Naive thymus-derived CD4-positive, alpha-beta T cell (primary cell): ENCODE measurements around the gene HSPB6. TPM values are rescaled to one million over a fixed set of nuclear protein-coding genes. Genes with fewer than 3 reads are reported as not detected.
A peak's percentile ranks its signal among the peaks of the same experiment; 100 is the strongest.

Source experiments
- ATAC-seq: fragments of 150-1000 bp; cut with Tn5 transposase; 2 replicates; pipeline ENCODE4 v1.10.0; 2021; ENCODE audit warnings: mild to moderate bottlenecking, moderate library complexity
- CTCF ChIA-PET: fragments of 350-600 bp; sonication (Branson Sonifier 250); formaldehyde crosslinking; loops from one replicate; lab custom pipeline; 2021; ENCODE audit warnings: antibody characterized with exemption; lab: Charles Lee
- POLR2A ChIA-PET: fragments of 350-600 bp; sonication (Branson Sonifier 250); formaldehyde crosslinking; loops from one replicate; lab custom pipeline; 2021; ENCODE audit warnings: antibody characterized with exemption, inconsistent platforms; lab: Charles Lee
- DNase-seq, 9 donors: peaks; one replicate each; pipeline versions ENCODE4 v3.0.0 to v3.0.0-alpha.2; 2020 to 2022; ENCODE audit warnings: mixed read lengths in 1 of 9
- H3K27ac ChIP-seq: one replicate; pipeline ENCODE4 v1.7.0; 2013; ENCODE audit warnings: mild to moderate bottlenecking, low read depth, low read length, moderate library complexity
- H3K27me3 ChIP-seq, 2 donors: one replicate each; pipeline ENCODE4 v1.7.0; 2013; ENCODE audit warnings: low read length in 2 of 2, mild to moderate bottlenecking in 2 of 2, moderate library complexity in 2 of 2; ENCODE audit not compliant: control insufficient read depth in 2 of 2, insufficient read depth in 2 of 2
- H3K36me3 ChIP-seq, 3 experiments: 1 replicate in 2 of 3; 2 replicates in 1 of 3; pipeline ENCODE4 v1.7.0; 2013; ENCODE audit warnings: low read length in 3 of 3, mild to moderate bottlenecking in 3 of 3, moderate library complexity in 1 of 3; ENCODE audit not compliant: insufficient read depth in 3 of 3, control insufficient read depth in 2 of 3
- H3K4me1 ChIP-seq, 2 donors: one replicate each; pipeline ENCODE4 v1.7.0; 2013; ENCODE audit warnings: low read length in 2 of 2, mild to moderate bottlenecking in 2 of 2, moderate library complexity in 1 of 2; ENCODE audit not compliant: control insufficient read depth in 2 of 2, insufficient read depth in 2 of 2
- H3K4me3 ChIP-seq: 2 replicates; pipeline ENCODE4 v1.7.0; 2013; ENCODE audit warnings: mild to moderate bottlenecking, low read length
- H3K9me3 ChIP-seq, 3 experiments: 1 replicate in 2 of 3; 2 replicates in 1 of 3; pipeline ENCODE4 v1.7.0; 2013; ENCODE audit warnings: low read length in 3 of 3; ENCODE audit not compliant: control insufficient read depth in 2 of 3
- H3K27ac Mint-ChIP-seq, 9 donors: one replicate each; pipeline ENCODE4 v1.8.0; 2020 to 2022; ENCODE audit warnings: mixed read lengths in 9 of 9, mild to moderate bottlenecking in 8 of 9, moderate library complexity in 5 of 9, inconsistent platforms in 2 of 9
- H3K27me3 Mint-ChIP-seq, 5 donors: one replicate each; pipeline ENCODE4 v1.8.0; 2021 to 2022; ENCODE audit warnings: mixed read lengths in 5 of 5, mild to moderate bottlenecking in 1 of 5
- H3K36me3 Mint-ChIP-seq, 5 donors: one replicate each; pipeline ENCODE4 v1.8.0; 2020 to 2022; ENCODE audit warnings: mixed read lengths in 5 of 5, mild to moderate bottlenecking in 3 of 5, inconsistent platforms in 1 of 5
- H3K4me1 Mint-ChIP-seq, 7 donors: one replicate each; pipeline ENCODE4 v1.8.0; 2020 to 2022; ENCODE audit warnings: mixed read lengths in 7 of 7, mild to moderate bottlenecking in 3 of 7, inconsistent platforms in 1 of 7
- H3K4me3 Mint-ChIP-seq, 10 donors: one replicate each; pipeline ENCODE4 v1.8.0; 2020 to 2022; ENCODE audit warnings: mild to moderate bottlenecking in 10 of 10, mixed read lengths in 10 of 10, moderate library complexity in 6 of 10, inconsistent platforms in 2 of 10
- H3K9me3 Mint-ChIP-seq, 11 donors: one replicate each; pipeline ENCODE4 v1.8.0; 2020 to 2022; ENCODE audit warnings: mixed read lengths in 11 of 11, mild to moderate bottlenecking in 4 of 11, inconsistent platforms in 1 of 11, moderate library complexity in 1 of 11
- intact Hi-C, 2 donors: fragments of 100-400 bp; cut with micrococcal nuclease; formaldehyde crosslinking; loops; one replicate each; pipeline ENCODE4 v1.15.1; 2023
- polyA plus RNA-seq, 2 donors: library from polyadenylated mRNA; unstranded; fragments of 300-500 nt; fragmentation: Illumina TruSeq; gene quantifications; one replicate each; pipeline ENCODE4 v1.2.3, GENCODE V29; 2021
- total RNA-seq, 6 experiments: library from RNA in 5 of 6; stranded (reverse) in 5 of 6; gene quantifications; 1 replicate in 5 of 6; 2 replicates in 1 of 6; pipeline ENCODE4 v1.2.3 and lab custom pipeline; 2021 to 2026

Gene HSPB6
- total and polyA plus RNA-seq, 7 experiments from 2014 or later, result 0.22 TPM; not detected in 6

GRCh38 chr19:35716801-35717664 is 39.8 kb downstream of the HSPB6 start:
- Histone ChIP-seq H3K36me3 (peaks cover 0 to 22% (median 0%) of the 10 kb centered on the region in 3 experiments), H3K9me3 (no peaks in the 10 kb centered on the region), H3K4me1 (peaks cover 37 to 54% of the 10 kb centered on the region in 2 donors), H3K4me3 (peak overlapping the region; percentile 84), H3K27me3 (no peaks in the 10 kb centered on the region), H3K27ac (peak overlapping the region; percentile 80)
- Mint-ChIP-seq H3K4me1 (peaks cover 40 to 63% (median 57%) of the 10 kb centered on the region in 7 donors), H3K4me3 (peak overlapping the region; percentile 88 to 99 (median 96)), H3K36me3 (peaks cover 0 to 13% (median 3%) of the 10 kb centered on the region in 5 donors), H3K27ac (peak overlapping the region; percentile 22 to 98 (median 92)), H3K9me3 (no peaks in the 10 kb centered on the region), H3K27me3 (no peaks in the 10 kb centered on the region)
- intact Hi-C loops, result loop anchor here (1.0 to 5.0 kb wide), 23 partner anchors 15 to 398 kb away; partner anchors contain the start of genes COX6B1 (in 2 of the 2), PROSER3 (in 2 of the 2), PSENEN (in 2 of the 2) and THAP8 (in 2 of the 2)
- ChIA-PET CTCF (no interaction called here), POLR2A (interaction anchor here (0.5 to 2.1 kb wide), 8 partner anchors 14 to 401 kb away, joined by 3 to 20 read pairs (median 4); partner anchors contain the start of genes IGFLR1, PSENEN and U2AF1L4)
- ATAC-seq (peak; percentile 92), DNase-seq (peak; percentile 64 to 99 (median 98))

GRCh38 chr19:35715981-35716800 is 40.6 kb downstream of the HSPB6 start:
- no peaks in the 10 kb centered on the region for H3K27me3 Mint-ChIP-seq
- ChIA-PET CTCF (interaction anchor here (0.6 to 3.2 kb wide), 3 partner anchors 14 to 446 kb away, joined by 3 to 11 read pairs (median 5); no protein-coding TSS in a partner anchor), POLR2A (interaction anchor here (1.0 to 1.1 kb wide), 4 partner anchors 9 to 26 kb away, joined by 3 to 6 read pairs (median 4); partner anchors contain the start of gene IGFLR1)
- H3K4me1 Mint-ChIP-seq, result peaks cover 40 to 66% (median 60%) of the 10 kb centered on the region in 7 donors
- H3K36me3 ChIP-seq, result peaks cover 0 to 14% (median 0%) of the 10 kb centered on the region in 3 experiments
- no peak for ATAC-seq
- H3K9me3 Mint-ChIP-seq, result no peaks in the 10 kb centered on the region
- peak in 2 of 9 donors; percentile 19 to 29 for DNase-seq
- no peaks in the 10 kb centered on the region for H3K27me3 ChIP-seq
- no peaks in the 10 kb centered on the region for H3K9me3 ChIP-seq
- peaks cover 0 to 15% (median 3%) of the 10 kb centered on the region in 5 donors for H3K36me3 Mint-ChIP-seq
- intact Hi-C loops, result loop anchor here (2.0 to 5.0 kb wide), 4 partner anchors 89 to 363 kb away; partner anchors contain the start of genes ALKBH6 (in 1 of the 2) and RBM42 (in 1 of the 2)
- peak overlapping the region; percentile 22 to 98 (median 92) for H3K27ac Mint-ChIP-seq
- peak overlapping the region; percentile 84 for H3K4me3 ChIP-seq
- peak overlapping the region; percentile 80 for H3K27ac ChIP-seq
- peak overlapping the region; percentile 88 to 99 (median 96) for H3K4me3 Mint-ChIP-seq
- H3K4me1 ChIP-seq, result peaks cover 37 to 58% of the 10 kb centered on the region in 2 donors

DNA sequence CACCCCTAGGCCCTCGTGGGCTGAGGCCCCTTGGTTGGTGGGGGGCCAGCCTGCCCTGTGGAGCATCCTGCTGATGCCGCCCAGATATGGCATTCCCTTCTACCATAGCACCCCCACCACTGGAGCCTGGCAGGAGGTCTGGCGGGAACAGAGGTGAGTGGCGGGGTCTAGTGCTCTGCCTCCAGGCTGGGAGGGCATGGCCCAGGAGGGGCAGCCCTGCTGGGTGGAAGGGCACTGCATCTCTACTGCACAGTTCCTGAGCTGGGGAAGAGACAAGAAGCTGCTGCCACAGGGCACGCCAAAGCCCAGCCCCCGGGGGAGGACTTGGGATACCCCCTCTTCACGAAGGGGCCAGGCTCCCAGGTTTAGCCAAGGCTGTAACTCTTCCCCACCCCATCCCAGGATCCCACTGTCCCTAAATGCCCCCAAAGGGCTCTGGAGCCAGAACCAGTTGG is 41.4 kb downstream of the HSPB6 start:
- H3K27ac ChIP-seq, result no peak overlapping the region
- Mint-ChIP-seq H3K36me3 (peaks cover 0 to 15% (median 3%) of the 10 kb centered on the region in 5 donors), H3K27me3 (no peaks in the 10 kb centered on the region), H3K27ac (peak overlapping the region in 3 of 9 donors; percentile 92 to 98 (median 97)), H3K4me3 (peak overlapping the region in 8 of 10 donors; percentile 5 to 99 (median 94)), H3K9me3 (no peaks in the 10 kb centered on the region), H3K4me1 (peaks cover 40 to 69% (median 64%) of the 10 kb centered on the region in 7 donors)
- intact Hi-C loops, result loop anchor here (5.0 kb wide), 2 partner anchors 88 to 297 kb away; partner anchors contain the start of genes ALKBH6 (in 1 of the 2) and RBM42 (in 1 of the 2)
- peaks cover 0 to 9% (median 0%) of the 10 kb centered on the region in 3 experiments for H3K36me3 ChIP-seq
- H3K4me3 ChIP-seq, result no peak overlapping the region
- H3K4me1 ChIP-seq, result peaks cover 37 to 66% of the 10 kb centered on the region in 2 donors
- CTCF ChIA-PET, result interaction anchor here (0.9 to 3.2 kb wide), 5 partner anchors 13 to 216 kb away, joined by 3 to 11 read pairs (median 3); no protein-coding TSS in a partner anchor
- ATAC-seq (no peak), DNase-seq (no peak)
- no peaks in the 10 kb centered on the region for H3K27me3 ChIP-seq
- H3K9me3 ChIP-seq, result no peaks in the 10 kb centered on the region
- POLR2A ChIA-PET, result interaction anchor here (1.0 to 1.4 kb wide), 5 partner anchors 9 to 216 kb away, joined by 3 to 6 read pairs (median 3); partner anchors contain the start of gene IGFLR1

- ATAC-seq (no peak), DNase-seq (no peak)
- POLR2A ChIA-PET, result interaction anchor here (1.4 to 3.9 kb wide), 2 partner anchors 13 to 217 kb away, joined by 3 to 20 read pairs; no protein-coding TSS in a partner anchor
- Mint-ChIP-seq H3K9me3 (no peaks in the 10 kb centered on the region), H3K4me3 (peak overlapping the region; percentile 16 to 97 (median 56)), H3K27ac (peak overlapping the region in 6 of 9 donors; percentile 57 to 97 (median 78)), H3K27me3 (no peaks in the 10 kb centered on the region), H3K4me1 (peaks cover 40 to 70% (median 61%) of the 10 kb centered on the region in 7 donors), H3K36me3 (peaks cover 0 to 13% (median 0%) of the 10 kb centered on the region in 5 donors)
- Histone ChIP-seq H3K27me3 (no peaks in the 10 kb centered on the region), H3K4me3 (no peak overlapping the region), H3K27ac (no peak overlapping the region), H3K4me1 (peaks cover 37 to 67% of the 10 kb centered on the region in 2 donors), H3K36me3 (peaks cover 0 to 3% (median 0%) of the 10 kb centered on the region in 3 experiments), H3K9me3 (no peaks in the 10 kb centered on the region)
- intact Hi-C loops, result loop anchor here (5.0 kb wide), 2 partner anchors 87 to 298 kb away; partner anchors contain the start of genes ALKBH6 (in 1 of the 2) and RBM42 (in 1 of the 2)
- CTCF ChIA-PET, result interaction anchor here (0.9 to 3.2 kb wide), 5 partner anchors 13 to 216 kb away, joined by 3 to 11 read pairs (median 3); no protein-coding TSS in a partner anchor
Observed at GRCh38 chr19:35714601-35715354, 42.1 kb downstream of the HSPB6 start.

GRCh38 chr19:35713904-35714495 is 42.8 kb downstream of the HSPB6 start:
- Histone ChIP-seq H3K36me3 (no peaks in the 10 kb centered on the region), H3K27me3 (no peaks in the 10 kb centered on the region), H3K4me3 (peak overlapping the region; percentile 23), H3K4me1 (peaks cover 32 to 60% of the 10 kb centered on the region in 2 donors), H3K27ac (peak overlapping the region; percentile 56), H3K9me3 (no peaks in the 10 kb centered on the region)
- no peak for ATAC-seq
- Mint-ChIP-seq H3K4me1 (peaks cover 40 to 67% (median 54%) of the 10 kb centered on the region in 7 donors), H3K9me3 (no peaks in the 10 kb centered on the region), H3K27ac (peak overlapping the region; percentile 26 to 97 (median 73)), H3K4me3 (peak overlapping the region; percentile 32 to 97 (median 55)), H3K36me3 (peaks cover 0 to 10% (median 0%) of the 10 kb centered on the region in 5 donors), H3K27me3 (no peaks in the 10 kb centered on the region)
- ChIA-PET POLR2A (interaction anchor here (1.4 to 3.9 kb wide), 3 partner anchors 12 to 218 kb away, joined by 3 to 20 read pairs (median 8); no protein-coding TSS in a partner anchor), CTCF (interaction anchor here (0.6 to 3.2 kb wide), 6 partner anchors 12 to 217 kb away, joined by 3 to 11 read pairs (median 4); no protein-coding TSS in a partner anchor)
- DNase-seq, result no peak
- intact Hi-C loops, result no loop called here
